NB4 (cell line): ENCODE results near the gene AGL.

ENCODE experiments used
- MYC ChIP-seq: IDR thresholded peaks from 2 replicates; pipeline ENCODE4 v1.6.1; 2011; ENCODE audit warnings: low read depth, low read length
- POLR2A ChIP-seq: IDR thresholded peaks from 2 replicates; pipeline ENCODE4 v1.6.1; 2011; ENCODE audit warnings: mild to moderate bottlenecking; ENCODE audit not compliant: insufficient read length; ENCODE audit errors: extremely low read depth
- TF ChIP-seq, protein P1 (sequence below): IDR thresholded peaks from one replicate; pipeline ENCODE4 v1.5.1; 2012; ENCODE audit warnings: low read depth, low read length

GRCh38 chr1:99849413-99849743 is 783 bp upstream of the AGL start:
- TF ChIP-seq, protein P1, sequence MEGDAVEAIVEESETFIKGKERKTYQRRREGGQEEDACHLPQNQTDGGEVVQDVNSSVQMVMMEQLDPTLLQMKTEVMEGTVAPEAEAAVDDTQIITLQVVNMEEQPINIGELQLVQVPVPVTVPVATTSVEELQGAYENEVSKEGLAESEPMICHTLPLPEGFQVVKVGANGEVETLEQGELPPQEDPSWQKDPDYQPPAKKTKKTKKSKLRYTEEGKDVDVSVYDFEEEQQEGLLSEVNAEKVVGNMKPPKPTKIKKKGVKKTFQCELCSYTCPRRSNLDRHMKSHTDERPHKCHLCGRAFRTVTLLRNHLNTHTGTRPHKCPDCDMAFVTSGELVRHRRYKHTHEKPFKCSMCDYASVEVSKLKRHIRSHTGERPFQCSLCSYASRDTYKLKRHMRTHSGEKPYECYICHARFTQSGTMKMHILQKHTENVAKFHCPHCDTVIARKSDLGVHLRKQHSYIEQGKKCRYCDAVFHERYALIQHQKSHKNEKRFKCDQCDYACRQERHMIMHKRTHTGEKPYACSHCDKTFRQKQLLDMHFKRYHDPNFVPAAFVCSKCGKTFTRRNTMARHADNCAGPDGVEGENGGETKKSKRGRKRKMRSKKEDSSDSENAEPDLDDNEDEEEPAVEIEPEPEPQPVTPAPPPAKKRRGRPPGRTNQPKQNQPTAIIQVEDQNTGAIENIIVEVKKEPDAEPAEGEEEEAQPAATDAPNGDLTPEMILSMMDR = no peak
- TF ChIP-seq MYC (no peak), POLR2A (no peak)
